ENCODE data around the gene ADAM23.

Gene ADAM23

DNA sequence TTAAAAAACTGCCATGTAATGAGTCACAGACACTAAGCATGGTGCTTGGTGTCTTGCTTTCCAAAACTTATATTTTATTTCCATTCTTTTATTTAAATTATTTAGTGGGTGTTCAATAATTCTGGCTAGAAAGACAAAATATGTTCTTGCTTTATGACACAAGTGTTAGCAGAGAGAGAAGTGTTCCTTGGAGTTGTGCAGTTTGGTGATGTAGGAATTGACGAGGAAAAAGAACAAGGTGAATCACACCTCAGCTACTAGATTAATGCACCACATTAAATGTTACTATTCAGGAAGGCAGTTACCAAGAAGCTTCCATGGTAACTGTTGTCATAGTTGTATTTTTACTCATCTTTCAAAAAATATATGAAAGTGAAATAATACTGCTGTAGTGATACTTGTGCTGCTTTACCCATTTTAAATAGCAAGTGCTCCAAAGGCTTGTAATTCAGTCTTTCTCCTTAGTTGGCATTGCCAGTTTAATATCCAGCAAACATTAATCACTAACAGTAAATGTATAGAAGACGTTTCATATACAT, 28.3 kb downstream of the ADAM23 start:
- TF ChIP-seq RAD21 (IDR thresholded peaks at IDR 0.05; ENCODE audit: low read depth) (no peak), YY1 (IDR thresholded peaks at IDR 0.05; ENCODE audit: low read depth) (no peak), ZBTB7A (IDR thresholded peaks at IDR 0.05; ENCODE audit: low read depth) (no peak), TCF12 (IDR thresholded peaks at IDR 0.05; ENCODE audit: low read depth) (no peak), CEBPB (IDR thresholded peaks at IDR 0.05) (no peak), FOXM1 (IDR thresholded peaks at IDR 0.05; ENCODE audit: borderline replicate concordance, low read depth) (no peak), EP300 (IDR thresholded peaks at IDR 0.05; ENCODE audit: borderline replicate concordance) (no peak), NFIC (IDR thresholded peaks at IDR 0.05) (no peak), CREB1 (IDR thresholded peaks at IDR 0.05; ENCODE audit: low read depth) (no peak), EGR1 (IDR thresholded peaks at IDR 0.05) (no peak), REST (IDR thresholded peaks at IDR 0.05; ENCODE audit: low read depth) (no peak), TEAD4 (IDR thresholded peaks at IDR 0.05) (no peak), TAF1 (IDR thresholded peaks at IDR 0.05; ENCODE audit: low read depth) (no peak)
- TF ChIP-seq, protein P1, sequence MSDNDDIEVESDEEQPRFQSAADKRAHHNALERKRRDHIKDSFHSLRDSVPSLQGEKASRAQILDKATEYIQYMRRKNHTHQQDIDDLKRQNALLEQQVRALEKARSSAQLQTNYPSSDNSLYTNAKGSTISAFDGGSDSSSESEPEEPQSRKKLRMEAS (IDR thresholded peaks at IDR 0.05), result no peak
- TF ChIP-seq, protein P2, sequence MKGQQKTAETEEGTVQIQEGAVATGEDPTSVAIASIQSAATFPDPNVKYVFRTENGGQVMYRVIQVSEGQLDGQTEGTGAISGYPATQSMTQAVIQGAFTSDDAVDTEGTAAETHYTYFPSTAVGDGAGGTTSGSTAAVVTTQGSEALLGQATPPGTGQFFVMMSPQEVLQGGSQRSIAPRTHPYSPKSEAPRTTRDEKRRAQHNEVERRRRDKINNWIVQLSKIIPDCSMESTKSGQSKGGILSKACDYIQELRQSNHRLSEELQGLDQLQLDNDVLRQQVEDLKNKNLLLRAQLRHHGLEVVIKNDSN (IDR thresholded peaks at IDR 0.05), result no peak

DNA sequence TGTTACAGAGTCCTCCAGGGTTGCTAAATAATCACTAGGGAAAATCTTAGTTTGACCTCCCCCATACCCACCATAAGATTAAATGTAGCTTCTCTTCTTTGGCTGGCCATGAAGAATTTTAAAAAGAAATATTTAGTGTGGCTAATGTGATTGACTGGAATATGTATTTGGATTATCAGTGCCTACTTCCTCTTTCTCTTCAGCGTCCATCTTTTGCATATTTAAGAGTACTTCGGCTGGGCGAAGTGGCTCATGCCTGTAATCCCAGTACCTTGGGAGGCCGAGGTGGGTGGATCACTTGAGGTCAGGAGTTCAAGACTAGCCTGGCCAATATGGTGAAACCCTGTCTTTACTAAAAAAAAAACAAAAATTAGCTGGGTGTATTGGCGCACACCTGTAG, 28.8 kb downstream of the ADAM23 start:
- TF ChIP-seq REST (IDR thresholded peaks at IDR 0.05; ENCODE audit: low read depth) (no peak), TAF1 (IDR thresholded peaks at IDR 0.05; ENCODE audit: low read depth) (no peak), EGR1 (IDR thresholded peaks at IDR 0.05) (no peak), RAD21 (IDR thresholded peaks at IDR 0.05; ENCODE audit: low read depth) (no peak), TEAD4 (IDR thresholded peaks at IDR 0.05) (no peak), EP300 (IDR thresholded peaks at IDR 0.05; ENCODE audit: borderline replicate concordance) (no peak), TCF12 (IDR thresholded peaks at IDR 0.05; ENCODE audit: low read depth) (no peak), CREB1 (IDR thresholded peaks at IDR 0.05; ENCODE audit: low read depth) (no peak), YY1 (IDR thresholded peaks at IDR 0.05; ENCODE audit: low read depth) (no peak), FOXM1 (IDR thresholded peaks at IDR 0.05; ENCODE audit: borderline replicate concordance, low read depth) (no peak), NFIC (IDR thresholded peaks at IDR 0.05) (no peak), ZBTB7A (IDR thresholded peaks at IDR 0.05; ENCODE audit: low read depth) (no peak), CEBPB (IDR thresholded peaks at IDR 0.05) (no peak)
- TF ChIP-seq, protein P1 (IDR thresholded peaks at IDR 0.05), result no peak
- TF ChIP-seq, protein P2 (IDR thresholded peaks at IDR 0.05), result no peak

DNA sequence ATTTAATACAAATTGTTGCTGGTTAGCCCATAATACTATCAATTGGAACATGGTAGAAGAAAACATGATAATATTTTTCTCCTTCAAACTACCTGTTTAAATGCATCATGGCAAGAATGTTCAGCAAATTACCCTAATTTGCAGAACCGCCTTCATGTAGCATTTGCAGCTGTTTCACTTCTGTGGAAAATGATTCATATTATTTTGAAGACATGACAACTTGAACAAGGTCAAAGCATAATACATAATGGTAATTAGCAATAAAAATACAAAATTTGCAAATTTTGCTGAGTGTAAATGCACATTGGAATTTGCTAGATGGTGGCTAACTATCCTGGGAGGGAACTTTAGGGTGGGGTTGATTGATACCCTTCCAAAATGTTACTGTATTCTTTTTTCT, 30.8 kb downstream of the ADAM23 start:
- no peak for TF ChIP-seq EP300 (IDR thresholded peaks at IDR 0.05; ENCODE audit: borderline replicate concordance)
- no peak for TF ChIP-seq EGR1 (IDR thresholded peaks at IDR 0.05)
- TF ChIP-seq, protein P1 (IDR thresholded peaks at IDR 0.05), result no peak
- no peak for TF ChIP-seq CREB1 (IDR thresholded peaks at IDR 0.05; ENCODE audit: low read depth)
- TF ChIP-seq FOXM1 (IDR thresholded peaks at IDR 0.05; ENCODE audit: borderline replicate concordance, low read depth), result no peak
- no peak for TF ChIP-seq TAF1 (IDR thresholded peaks at IDR 0.05; ENCODE audit: low read depth)
- no peak for TF ChIP-seq TCF12 (IDR thresholded peaks at IDR 0.05; ENCODE audit: low read depth)
- TF ChIP-seq REST (IDR thresholded peaks at IDR 0.05; ENCODE audit: low read depth), result no peak
- no peak for TF ChIP-seq YY1 (IDR thresholded peaks at IDR 0.05; ENCODE audit: low read depth)
- TF ChIP-seq, protein P2 (IDR thresholded peaks at IDR 0.05), result no peak
- no peak for TF ChIP-seq TEAD4 (IDR thresholded peaks at IDR 0.05)
- TF ChIP-seq ZBTB7A (IDR thresholded peaks at IDR 0.05; ENCODE audit: low read depth), result no peak
- no peak for TF ChIP-seq NFIC (IDR thresholded peaks at IDR 0.05)

All from Ishikawa (cell line).